NCI-H2107 treated with DMSO at 0.1 percent for 48 hours (cell line): Measurements from ENCODE around the gene CCDC178.

ENCODE experiments used
- DNase-seq: peaks from one replicate; lab custom pipeline; 2025; ENCODE audit not compliant: unreplicated experiment; lab: John Stamatoyannopoulos, UW

Gene CCDC178

GRCh38 chr18:32889615-32890593 lies 550.6 kb downstream of the CCDC178 start:
- DNase-seq = no peak

GRCh38 chr18:32888306-32888705 lies 552.2 kb downstream of the CCDC178 start:
- no peak for DNase-seq
